ENCODE results near the gene FLOT1.

FLOT1 gene

GRCh38 chr6:30711758-30712380 lies 30.6 kb downstream of the FLOT1 start:
- Histone ChIP-seq H3K4me3 (ENCODE audit: low read depth, low read length) (no peak overlapping the region), H3K79me2 (ENCODE audit: control insufficient read depth, insufficient read depth, low read length, poor library complexity) (peaks cover 1% of the 10 kb centered on the region), H3K4ac (ENCODE audit: low read depth, low read length) (no peak overlapping the region), H3K18ac (ENCODE audit: low read length) (no peak overlapping the region), H2AFZ (ENCODE audit: insufficient read depth, low read length, poor library complexity) (no peak overlapping the region), H3K27me3 (ENCODE audit: insufficient read depth, low read length) (no peaks in the 10 kb centered on the region), H3K9ac (ENCODE audit: low read length) (no peak overlapping the region), H2BK5ac (ENCODE audit: low read depth, low read length, poor library complexity) (no peak overlapping the region), H3K23ac (ENCODE audit: low read length) (no peak overlapping the region), H3K79me1 (ENCODE audit: low read length) (peaks cover 5% of the 10 kb centered on the region), H3K14ac (ENCODE audit: low read length) (no peak overlapping the region), H3K27ac (ENCODE audit: low read depth, low read length) (no peak overlapping the region), H3K36me3 (ENCODE audit: control insufficient read depth in 1 of 2, insufficient read depth in 2 of 2, low read length in 2 of 2) (peaks cover 34 to 45% of the 10 kb centered on the region in 2 experiments), H4K8ac (ENCODE audit: low read depth, low read length) (no peak overlapping the region), H3K4me2 (ENCODE audit: low read length) (no peak overlapping the region), H2BK12ac (ENCODE audit: low read length) (no peak overlapping the region), H4K12ac (ENCODE audit: low read depth, low read length) (no peak overlapping the region), H3K4me1 (ENCODE audit: control insufficient read depth in 1 of 2, insufficient read depth in 2 of 2, low read length in 2 of 2) (peaks cover 2 to 5% of the 10 kb centered on the region in 2 experiments), H2BK120ac (ENCODE audit: insufficient read depth, low read length, poor library complexity) (no peak overlapping the region), H4K91ac (ENCODE audit: low read depth, low read length) (no peak overlapping the region), H3K9me3 (ENCODE audit: insufficient read depth, low read depth, low read length) (no peaks in the 10 kb centered on the region), H2AK5ac (ENCODE audit: low read length) (no peak overlapping the region)
- no CpG with 5 or more reads among the region's 1 CpG for WGBS (ENCODE audit: extremely low coverage, insufficient coverage, insufficient read length)
- DNase-seq = no peak

- no peak overlapping the region for H3K9ac ChIP-seq (ENCODE audit: low read length)
These were observed 33.2 kb downstream of the FLOT1 start for GRCh38 chr6:30709101-30709868.

GRCh38 chr6:30707281-30707850 lies 35.1 kb downstream of the FLOT1 start:
- H3K27me3 ChIP-seq (ENCODE audit: insufficient read depth, low read length) = no peaks in the 10 kb centered on the region
- peaks cover 50 to 60% of the 10 kb centered on the region in 2 experiments for H3K36me3 ChIP-seq (ENCODE audit: control insufficient read depth in 1 of 2, insufficient read depth in 2 of 2, low read length in 2 of 2)
- H3K27ac ChIP-seq (ENCODE audit: low read depth, low read length) = no peak overlapping the region
- peaks cover 2 to 13% of the 10 kb centered on the region in 2 experiments for H3K4me1 ChIP-seq (ENCODE audit: control insufficient read depth in 1 of 2, insufficient read depth in 2 of 2, low read length in 2 of 2)
- H3K9ac ChIP-seq (ENCODE audit: low read length) = no peak overlapping the region
- H4K91ac ChIP-seq (ENCODE audit: low read depth, low read length) = no peak overlapping the region
- H3K4ac ChIP-seq (ENCODE audit: low read depth, low read length) = no peak overlapping the region
- no peak overlapping the region for H3K14ac ChIP-seq (ENCODE audit: low read length)
- no peak overlapping the region for H2AFZ ChIP-seq (ENCODE audit: insufficient read depth, low read length, poor library complexity)
- no peak overlapping the region for H3K4me3 ChIP-seq (ENCODE audit: low read depth, low read length)
- H3K79me1 ChIP-seq (ENCODE audit: low read length) = no peaks in the 10 kb centered on the region
- H3K18ac ChIP-seq (ENCODE audit: low read length) = no peak overlapping the region
- no peak overlapping the region for H4K12ac ChIP-seq (ENCODE audit: low read depth, low read length)
- H3K4me2 ChIP-seq (ENCODE audit: low read length) = no peak overlapping the region
- no peak overlapping the region for H3K23ac ChIP-seq (ENCODE audit: low read length)
- no CpG with 5 or more reads among the region's 6 CpGs for WGBS (ENCODE audit: extremely low coverage, insufficient coverage, insufficient read length)
- H4K8ac ChIP-seq (ENCODE audit: low read depth, low read length) = no peak overlapping the region
- no peak for DNase-seq
- no peak overlapping the region for H2BK12ac ChIP-seq (ENCODE audit: low read length)
- H3K79me2 ChIP-seq (ENCODE audit: control insufficient read depth, insufficient read depth, low read length, poor library complexity) = no peaks in the 10 kb centered on the region
- no peak overlapping the region for H2BK120ac ChIP-seq (ENCODE audit: insufficient read depth, low read length, poor library complexity)
- H2AK5ac ChIP-seq (ENCODE audit: low read length) = no peak overlapping the region
- no peaks in the 10 kb centered on the region for H3K9me3 ChIP-seq (ENCODE audit: insufficient read depth, low read depth, low read length)
- H2BK5ac ChIP-seq (ENCODE audit: low read depth, low read length, poor library complexity) = no peak overlapping the region

More at GRCh38 chr6:30709101-30709868, 33.2 kb downstream of the FLOT1 start:
- Histone ChIP-seq H3K79me1 (ENCODE audit: low read length) (no peaks in the 10 kb centered on the region), H3K14ac (ENCODE audit: low read length) (no peak overlapping the region), H3K27ac (ENCODE audit: low read depth, low read length) (no peak overlapping the region), H3K4ac (ENCODE audit: low read depth, low read length) (no peak overlapping the region), H3K79me2 (ENCODE audit: control insufficient read depth, insufficient read depth, low read length, poor library complexity) (no peaks in the 10 kb centered on the region), H4K8ac (ENCODE audit: low read depth, low read length) (no peak overlapping the region), H3K18ac (ENCODE audit: low read length) (no peak overlapping the region), H2AFZ (ENCODE audit: insufficient read depth, low read length, poor library complexity) (no peak overlapping the region), H3K9me3 (ENCODE audit: insufficient read depth, low read depth, low read length) (no peaks in the 10 kb centered on the region), H3K4me2 (ENCODE audit: low read length) (no peak overlapping the region), H2BK12ac (ENCODE audit: low read length) (no peak overlapping the region), H3K4me3 (ENCODE audit: low read depth, low read length) (no peak overlapping the region), H2AK5ac (ENCODE audit: low read length) (no peak overlapping the region), H4K91ac (ENCODE audit: low read depth, low read length) (no peak overlapping the region), H2BK5ac (ENCODE audit: low read depth, low read length, poor library complexity) (no peak overlapping the region), H4K12ac (ENCODE audit: low read depth, low read length) (no peak overlapping the region), H2BK120ac (ENCODE audit: insufficient read depth, low read length, poor library complexity) (no peak overlapping the region), H3K4me1 (ENCODE audit: control insufficient read depth in 1 of 2, insufficient read depth in 2 of 2, low read length in 2 of 2) (peaks cover under 1 to 2% of the 10 kb centered on the region in 2 experiments), H3K27me3 (ENCODE audit: insufficient read depth, low read length) (no peaks in the 10 kb centered on the region), H3K36me3 (ENCODE audit: control insufficient read depth in 1 of 2, insufficient read depth in 2 of 2, low read length in 2 of 2) (peaks cover 48 to 56% of the 10 kb centered on the region in 2 experiments), H3K23ac (ENCODE audit: low read length) (no peak overlapping the region)
- no peak for DNase-seq
- no CpG with 5 or more reads among the region's 2 CpGs for WGBS (ENCODE audit: extremely low coverage, insufficient coverage, insufficient read length)

GRCh38 chr6:30705620-30706019 lies 36.9 kb downstream of the FLOT1 start:
- H3K14ac ChIP-seq (ENCODE audit: low read length) = no peak overlapping the region
- DNase-seq = no peak

More at GRCh38 chr6:30705620-30706019, 36.9 kb downstream of the FLOT1 start:
- H4K12ac ChIP-seq (ENCODE audit: low read depth, low read length) = no peak overlapping the region
- H3K79me2 ChIP-seq (ENCODE audit: control insufficient read depth, insufficient read depth, low read length, poor library complexity) = no peaks in the 10 kb centered on the region
- no peak overlapping the region for H3K27ac ChIP-seq (ENCODE audit: low read depth, low read length)
- H4K8ac ChIP-seq (ENCODE audit: low read depth, low read length) = no peak overlapping the region
- H2BK12ac ChIP-seq (ENCODE audit: low read length) = no peak overlapping the region
- peaks cover 37 to 43% of the 10 kb centered on the region in 2 experiments for H3K36me3 ChIP-seq (ENCODE audit: control insufficient read depth in 1 of 2, insufficient read depth in 2 of 2, low read length in 2 of 2)
- H3K4ac ChIP-seq (ENCODE audit: low read depth, low read length) = no peak overlapping the region
- no peak overlapping the region for H4K91ac ChIP-seq (ENCODE audit: low read depth, low read length)
- no peak overlapping the region for H2BK120ac ChIP-seq (ENCODE audit: insufficient read depth, low read length, poor library complexity)
- no peak overlapping the region for H3K18ac ChIP-seq (ENCODE audit: low read length)
- no peaks in the 10 kb centered on the region for H3K27me3 ChIP-seq (ENCODE audit: insufficient read depth, low read length)
- no peak overlapping the region for H3K4me3 ChIP-seq (ENCODE audit: low read depth, low read length)
- H3K9ac ChIP-seq (ENCODE audit: low read length) = no peak overlapping the region
- H3K23ac ChIP-seq (ENCODE audit: low read length) = no peak overlapping the region
- no peak overlapping the region for H2BK5ac ChIP-seq (ENCODE audit: low read depth, low read length, poor library complexity)
- no peaks in the 10 kb centered on the region for H3K9me3 ChIP-seq (ENCODE audit: insufficient read depth, low read depth, low read length)
- no peak overlapping the region for H2AFZ ChIP-seq (ENCODE audit: insufficient read depth, low read length, poor library complexity)
- H3K4me2 ChIP-seq (ENCODE audit: low read length) = no peak overlapping the region
- H3K4me1 ChIP-seq (ENCODE audit: control insufficient read depth in 1 of 2, insufficient read depth in 2 of 2, low read length in 2 of 2) = peaks cover 3 to 13% of the 10 kb centered on the region in 2 experiments
- no CpG with 5 or more reads among the region's 4 CpGs for WGBS (ENCODE audit: extremely low coverage, insufficient coverage, insufficient read length)
- no peaks in the 10 kb centered on the region for H3K79me1 ChIP-seq (ENCODE audit: low read length)
- no peak overlapping the region for H2AK5ac ChIP-seq (ENCODE audit: low read length)

Data from trophoblast cell (in vitro differentiated cells and primary cell).